ENCODE data around the gene SLC8A1.

The SLC8A1 gene

GRCh38 chr2:40178171-40178778 lies 273.6 kb downstream of the SLC8A1 start:
- DNase-seq: peak; percentile 1

GRCh38 chr2:40177366-40177765 lies 274.5 kb downstream of the SLC8A1 start:
- no peak for DNase-seq

GRCh38 chr2:40173276-40173675 lies 278.6 kb downstream of the SLC8A1 start:
- DNase-seq: no peak

- DNase-seq: no peak
These were observed 282.0 kb downstream of the SLC8A1 start for GRCh38 chr2:40169856-40170255.

- no peak for DNase-seq
These were observed 282.5 kb downstream of the SLC8A1 start for GRCh38 chr2:40169430-40169829.

GRCh38 chr2:40168546-40168945 lies 283.3 kb downstream of the SLC8A1 start:
- DNase-seq: no peak

- peak; percentile 5 for DNase-seq
These were observed 283.9 kb downstream of the SLC8A1 start for GRCh38 chr2:40168032-40168431.

GRCh38 chr2:40166006-40166405 lies 285.9 kb downstream of the SLC8A1 start:
- no peak for DNase-seq

- DNase-seq: no peak
These were observed 286.4 kb downstream of the SLC8A1 start for GRCh38 chr2:40165509-40165844.

GRCh38 chr2:40164736-40165508 lies 287.0 kb downstream of the SLC8A1 start:
- DNase-seq: no peak

GRCh38 chr2:40161986-40162385 lies 289.9 kb downstream of the SLC8A1 start:
- no peak for DNase-seq

- DNase-seq: no peak
These were observed 291.1 kb downstream of the SLC8A1 start for GRCh38 chr2:40160751-40161218.

GRCh38 chr2:40159333-40159732 lies 292.6 kb downstream of the SLC8A1 start:
- no peak for DNase-seq

- DNase-seq: no peak
These were observed 293.1 kb downstream of the SLC8A1 start for GRCh38 chr2:40158781-40159180.

GRCh38 chr2:40155728-40156127 lies 296.2 kb downstream of the SLC8A1 start:
- DNase-seq: no peak

GRCh38 chr2:40150266-40150665 lies 301.6 kb downstream of the SLC8A1 start:
- no peak for DNase-seq

GRCh38 chr2:40148334-40148733 lies 303.6 kb downstream of the SLC8A1 start:
- no peak for DNase-seq

- no peak for DNase-seq
These were observed 304.5 kb downstream of the SLC8A1 start for GRCh38 chr2:40147360-40147759.

- DNase-seq: no peak
These were observed 307.9 kb downstream of the SLC8A1 start for GRCh38 chr2:40144022-40144421.

- DNase-seq: no peak
These were observed 313.6 kb downstream of the SLC8A1 start for GRCh38 chr2:40138314-40138713.

GRCh38 chr2:40131081-40131704 lies 320.7 kb downstream of the SLC8A1 start:
- no peak for DNase-seq

GRCh38 chr2:40130251-40130994 lies 321.5 kb downstream of the SLC8A1 start:
- DNase-seq: no peak

GRCh38 chr2:40129725-40130124 lies 322.2 kb downstream of the SLC8A1 start:
- no peak for DNase-seq

All from DMS53 (cell line).